Glomerular endothelial cell (primary cell): Measurements from ENCODE around the gene NPNT. TPM values are rescaled to one million over a fixed set of nuclear protein-coding genes. Genes with fewer than 3 reads are reported as not detected.

Source experiments
- DNase-seq: peaks from one replicate; pipeline ENCODE4 v3.0.0-alpha.2; 2011; ENCODE audit warnings: low read depth, low spot score; ENCODE audit errors: extremely low read depth
- total RNA-seq: library from RNA; depleted of rRNA; stranded (reverse); fragments of >200 nt; gene quantifications from 2 replicates; pipeline ENCODE4 v1.2.3, GENCODE V29; 2015

NPNT gene
- total RNA-seq, 1 donor from 2014 or later, result 0.64 TPM

- DNase-seq, result no peak
Observed at GRCh38 chr4:106017975-106018374, 122.7 kb downstream of the NPNT start.

- DNase-seq, result no peak
Observed at GRCh38 chr4:106019771-106020170, 124.5 kb downstream of the NPNT start.

Other genes starting within 250 kb of the NPNT start
- gene INTS12, start 186.8 kb upstream of the NPNT start, total RNA-seq, result 24.7 and 31.3 TPM in 2 replicates
- gene GSTCD, start 186.7 kb upstream of the NPNT start, total RNA-seq, result 8.7 and 10.2 TPM in 2 replicates